Loucy (cell line): ENCODE measurements around the gene ITGB5.

Source experiments
- CTCF ChIP-seq: fragments of 200-600 bp; sonication (generic); conservative IDR thresholded peaks from 2 replicates; pipeline ENCODE4 v1.5.1; 2014; ENCODE audit warnings: mild to moderate bottlenecking, antibody characterized with exemption, low read length
- EZH2phosphoT487 ChIP-seq: fragments of 200-600 bp; IDR thresholded peaks from 2 replicates; pipeline ENCODE4 v1.6.1; 2018; ENCODE audit warnings: antibody characterized with exemption, mild to moderate bottlenecking, moderate library complexity, borderline replicate concordance

GRCh38 chr3:124730129-124730940 is 156.8 kb downstream of the ITGB5 start, which contains the start of gene UMPS:
- TF ChIP-seq CTCF = no peak
- TF ChIP-seq EZH2phosphoT487 = no peak
